Measurements from ENCODE around the gene WDR19. TPM values are rescaled to one million over a fixed set of nuclear protein-coding genes. Genes with fewer than 3 reads are reported as not detected.

Gene WDR19
- total RNA-seq (2022; extraction: Qiagen RNA extraction): 7.4 to 8.3 TPM (median 7.8 TPM) in 5 replicates

GRCh38 chr4:39181905-39182638 is at the start of gene WDR19:
Gene WDR19, plus strand, starts transcription at chr4:39182529. Its CDS starts 29 bp downstream, at chr4:39182558.

Other genes starting within 250 kb of the WDR19 start
- 17.9 to 22.8 TPM (median 21.0 TPM) in 5 replicates for gene TMEM156, start 150.1 kb upstream of the WDR19 start, total RNA-seq (2022; extraction: Qiagen RNA extraction)
- 42.4 to 73.3 TPM (median 52.8 TPM) in 5 replicates for gene KLHL5, start 120.3 kb upstream of the WDR19 start, total RNA-seq (2022; extraction: Qiagen RNA extraction)
- 16.3 to 26.1 TPM (median 17.9 TPM) in 5 replicates for gene RFC1, start 183.8 kb downstream of the WDR19 start, total RNA-seq (2022; extraction: Qiagen RNA extraction)
- gene KLB, start 224.4 kb downstream of the WDR19 start, total RNA-seq (2022; extraction: Qiagen RNA extraction): 0.05 to 0.16 TPM (median 0.12 TPM) in 5 replicates

All from A549 treated with Hydrocortisone at 1 μM for 4 hours (cell line).